ENCODE data around the gene ZNF22. TPM values are rescaled to one million over a fixed set of nuclear protein-coding genes. Genes with fewer than 3 reads are reported as not detected.

The ZNF22 gene
- total RNA-seq, 1 experiment from 2014 or later = 13.5 TPM

DNA sequence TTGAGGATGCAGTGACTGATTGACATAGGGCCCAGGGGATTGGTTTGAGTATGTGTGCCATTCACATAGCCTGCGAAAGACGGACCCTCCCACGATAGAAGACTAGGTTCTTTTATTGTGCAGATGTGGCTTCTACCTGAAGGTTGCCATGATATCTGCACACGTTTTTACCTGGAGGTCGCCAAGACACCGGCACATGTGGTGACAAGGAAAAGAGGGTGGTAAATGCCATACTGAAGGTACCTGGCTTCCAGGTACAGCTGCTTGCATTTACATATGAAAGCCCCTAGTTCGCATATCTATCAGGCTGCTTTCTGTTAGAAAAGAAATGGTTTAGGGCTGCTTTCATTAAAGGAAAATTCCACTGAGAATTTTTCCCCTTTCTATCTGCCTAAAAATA lies 43.6 kb downstream of the ZNF22 start:
- ATAC-seq = no peak
- Histone ChIP-seq H2AFZ (ENCODE audit: low read depth, low read length, poor library complexity, severe bottlenecking) (no peak overlapping the region), H3K4me2 (ENCODE audit: low read length) (no peak overlapping the region), H3K4me1 (ENCODE audit: control insufficient read depth in 1 of 2, insufficient read depth in 2 of 2, low read length in 2 of 2) (no peaks in the 10 kb centered on the region), H3K79me2 (ENCODE audit: insufficient read depth, low read length) (no peaks in the 10 kb centered on the region), H3K4me3 (replicated peaks in 1 of 2; ENCODE audit: low read depth in 1 of 2, low read length in 2 of 2) (no peak overlapping the region), H3K9ac (ENCODE audit: low read length) (no peak overlapping the region), H3K36me3 (ENCODE audit: control insufficient read depth in 1 of 2, insufficient read depth in 2 of 2, low read length in 2 of 2) (no peaks in the 10 kb centered on the region), H3K27ac (ENCODE audit: low read depth, low read length) (no peak overlapping the region), H3K27me3 (ENCODE audit: insufficient read depth, low read length) (no peaks in the 10 kb centered on the region), H3K9me3 (ENCODE audit: control insufficient read depth in 1 of 2, insufficient read depth in 1 of 2, low read depth in 1 of 2, low read length in 2 of 2) (no peaks in the 10 kb centered on the region), H3K9me2 (ENCODE audit: insufficient read depth) (no peaks in the 10 kb centered on the region), H4K20me1 (ENCODE audit: insufficient read depth) (no peaks in the 10 kb centered on the region; the same call in 1 of the 2 replicates)
- CTCF ChIA-PET = no interaction called here
- no peak for DNase-seq (ENCODE audit: low read depth, low spot score)
- RAD21 ChIA-PET (ENCODE audit: low non-redundant PET in 1 of 2, low total read pairs in 2 of 2, uncharacterized antibody in 2 of 2, unreplicated experiment in 2 of 2) = no interaction called here
- intact Hi-C loops (cut with micrococcal nuclease) = no loop called here
- TF ChIP-seq ZNF274 (IDR thresholded peaks at IDR 0.05; ENCODE audit: low read depth, low read length) = no peak
- TF ChIP-seq EGR1 (IDR thresholded peaks at IDR 0.05; ENCODE audit: low read depth) = no peak
- no peak for TF ChIP-seq CEBPB (IDR thresholded peaks at IDR 0.05; ENCODE audit: low read depth)
- POLR2A ChIA-PET = no interaction called here
- BruUV-seq (replicated peaks) = no TSS peak

DNA sequence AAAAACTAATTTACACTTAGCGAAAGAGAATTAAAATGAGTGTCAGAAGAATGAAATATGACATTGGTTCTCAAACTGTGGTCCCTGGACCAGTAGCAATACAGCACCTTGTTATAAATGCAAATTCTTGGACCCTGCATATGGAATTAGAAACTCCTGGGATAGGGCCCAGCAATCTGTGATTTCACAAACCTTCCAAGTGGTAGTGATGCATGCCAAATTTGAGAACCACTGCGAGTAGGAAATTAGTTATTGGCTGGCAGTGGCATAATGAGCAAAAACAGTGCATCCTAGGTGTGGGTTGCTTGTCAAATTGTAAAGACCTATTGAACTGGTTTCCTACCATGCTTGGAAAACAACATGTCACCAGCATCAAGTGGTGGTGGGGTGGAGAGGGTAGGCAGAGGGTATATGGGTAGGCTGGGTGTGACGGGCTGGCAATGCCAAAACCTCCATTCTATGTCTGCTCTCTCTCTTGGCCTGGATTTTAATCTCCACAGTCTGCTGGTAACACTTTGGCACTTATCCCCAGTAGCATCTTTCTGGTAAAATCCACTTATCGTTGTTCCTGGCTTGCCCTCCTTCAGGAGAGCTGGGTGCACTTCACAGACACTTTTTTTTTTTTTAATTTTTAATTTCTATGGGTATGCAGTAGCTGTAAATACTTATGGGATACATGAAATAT lies 50.0 kb downstream of the ZNF22 start:
- ChIA-PET POLR2A (no interaction called here), CTCF (no interaction called here), RAD21 (ENCODE audit: low non-redundant PET in 1 of 2, low total read pairs in 2 of 2, uncharacterized antibody in 2 of 2, unreplicated experiment in 2 of 2) (no interaction called here)
- BruUV-seq (replicated peaks) = no TSS peak
- Histone ChIP-seq H4K20me1 (ENCODE audit: insufficient read depth) (no peaks in the 10 kb centered on the region), H3K27me3 (ENCODE audit: insufficient read depth, low read length) (0 out of 2 replicates have a peak, but pooled peaks cover 8% of the 10 kb centered on the region), H2AFZ (ENCODE audit: low read depth, low read length, poor library complexity, severe bottlenecking) (no peak overlapping the region), H3K4me3 (replicated peaks in 1 of 2; ENCODE audit: low read depth in 1 of 2, low read length in 2 of 2) (no peak overlapping the region), H3K4me1 (ENCODE audit: control insufficient read depth in 1 of 2, insufficient read depth in 2 of 2, low read length in 2 of 2) (no peaks in the 10 kb centered on the region), H3K9ac (ENCODE audit: low read length) (no peak overlapping the region), H3K79me2 (ENCODE audit: insufficient read depth, low read length) (no peaks in the 10 kb centered on the region), H3K27ac (ENCODE audit: low read depth, low read length) (no peak overlapping the region), H3K4me2 (ENCODE audit: low read length) (no peak overlapping the region), H3K36me3 (ENCODE audit: control insufficient read depth in 1 of 2, insufficient read depth in 2 of 2, low read length in 2 of 2) (no peaks in the 10 kb centered on the region), H3K9me3 (ENCODE audit: control insufficient read depth in 1 of 2, insufficient read depth in 1 of 2, low read depth in 1 of 2, low read length in 2 of 2) (no peaks in the 10 kb centered on the region), H3K9me2 (ENCODE audit: insufficient read depth) (no peaks in the 10 kb centered on the region)
- ATAC-seq (no peak), DNase-seq (ENCODE audit: low read depth, low spot score) (no peak)
- intact Hi-C loops (cut with micrococcal nuclease) = no loop called here
- TF ChIP-seq ZFX (IDR thresholded peaks at IDR 0.05) = no peak
- TF ChIP-seq SP1 (IDR thresholded peaks at IDR 0.05; ENCODE audit: low read depth) = no peak
- TF ChIP-seq, protein P1, sequence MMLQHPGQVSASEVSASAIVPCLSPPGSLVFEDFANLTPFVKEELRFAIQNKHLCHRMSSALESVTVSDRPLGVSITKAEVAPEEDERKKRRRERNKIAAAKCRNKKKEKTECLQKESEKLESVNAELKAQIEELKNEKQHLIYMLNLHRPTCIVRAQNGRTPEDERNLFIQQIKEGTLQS (IDR thresholded peaks at IDR 0.05) = no peak
- no peak for TF ChIP-seq YY1 (IDR thresholded peaks at IDR 0.05; ENCODE audit: extremely low read depth, insufficient replicate concordance, low read depth, low read length)
- TF ChIP-seq POLR2AphosphoS5 (IDR thresholded peaks at IDR 0.05; ENCODE audit: low read depth, low read length) = no peak
- no peak for TF ChIP-seq EZH2 (IDR thresholded peaks at IDR 0.05)
- no peak for TF ChIP-seq POLR2A (IDR thresholded peaks at IDR 0.05; ENCODE audit: borderline replicate concordance, extremely low read depth, insufficient read depth, insufficient read length)
- no peak for TF ChIP-seq CBX3 (IDR thresholded peaks at IDR 0.05; ENCODE audit: low read depth)
- no peak for TF ChIP-seq TCF7L2 (IDR thresholded peaks at IDR 0.05; ENCODE audit: borderline replicate concordance, extremely low read depth, insufficient read depth, insufficient read length)
